ENCODE measurements around the gene UGT1A9.

GRCh38 chr2:233705911-233706506, 34.3 kb downstream of the UGT1A9 start:
- TF ChIP-seq CTCF (IDR thresholded peaks at IDR 0.05) = no peak
- TF ChIP-seq POLR2A (IDR thresholded peaks at IDR 0.05) = no peak
